WI38 (cell line): ENCODE results near the gene NES.

Experiments
- H3K4me3 ChIP-seq: 2 replicates; pipeline ENCODE4 v1.5.1; 2011; ENCODE audit warnings: low read depth, mild to moderate bottlenecking, control low read depth, low read length
- CTCF ChIP-seq: IDR thresholded peaks from 2 replicates; pipeline ENCODE4 v1.5.1; 2012; ENCODE audit warnings: low read depth, mild to moderate bottlenecking, control low read depth, low read length

NES gene

GRCh38 chr1:156689035-156689952, 12.1 kb upstream of the NES start:
- peak overlapping the region; percentile 45 for H3K4me3 ChIP-seq

GRCh38 chr1:156684227-156684782, 7.1 kb upstream of the NES start:
- no peak for TF ChIP-seq CTCF
- no peak overlapping the region for H3K4me3 ChIP-seq

More at GRCh38 chr1:156689035-156689952, 12.1 kb upstream of the NES start:
- peak; percentile 88 for TF ChIP-seq CTCF

- no peak overlapping the region for H3K4me3 ChIP-seq
- TF ChIP-seq CTCF = no peak
Measured at GRCh38 chr1:156682166-156682890, 5.1 kb upstream of the NES start.

GRCh38 chr1:156681196-156681960, 4.2 kb upstream of the NES start:
- no peak overlapping the region for H3K4me3 ChIP-seq
- TF ChIP-seq CTCF = no peak

- no peak for TF ChIP-seq CTCF
- no peak overlapping the region for H3K4me3 ChIP-seq
Measured at GRCh38 chr1:156680056-156680455, 2.8 kb upstream of the NES start.

GRCh38 chr1:156677616-156678596, 699 bp upstream of the NES start:
- peak; percentile 90 for TF ChIP-seq CTCF

More at GRCh38 chr1:156677616-156678596, 699 bp upstream of the NES start:
- H3K4me3 ChIP-seq = peak overlapping the region; percentile 65
